WTC11 (cell line): Measurements from ENCODE around the gene CD2AP. TPM values are rescaled to one million over a fixed set of nuclear protein-coding genes. Genes with fewer than 3 reads are reported as not detected.

ENCODE experiments used
- ATAC-seq: fragments of 200-7000 bp; cut with Tn5 transposase; 2 replicates; pipeline ENCODE4 v1.10.0; 2021; ENCODE audit warnings: mild to moderate bottlenecking, moderate library complexity
- CTCF ChIA-PET: fragments of 300-600 bp; sonication (Branson Sonifier 250); formaldehyde crosslinking; loops from one replicate; lab custom pipeline; 2021; ENCODE audit warnings: antibody characterized with exemption; lab: Charles Lee
- POLR2A ChIA-PET: fragments of 350-600 bp; sonication (Branson Sonifier 250); formaldehyde crosslinking; loops from one replicate; lab custom pipeline; 2021; ENCODE audit warnings: antibody characterized with exemption; lab: Charles Lee
- DNase-seq: peaks from one replicate; pipeline ENCODE4 v3.0.0; 2021; ENCODE audit warnings: low spot score
- H3K27ac Mint-ChIP-seq: 2 replicates; pipeline ENCODE4 v1.8.0; 2021; ENCODE audit warnings: mixed read lengths
- H3K27me3 Mint-ChIP-seq: 2 replicates; pipeline ENCODE4 v1.8.0; 2021; ENCODE audit warnings: low read depth, mild to moderate bottlenecking, moderate library complexity, mixed read lengths
- H3K36me3 Mint-ChIP-seq: 2 replicates; pipeline ENCODE4 v1.8.0; 2021; ENCODE audit warnings: mixed read lengths
- H3K4me1 Mint-ChIP-seq: 2 replicates; pipeline ENCODE4 v1.8.0; 2022; ENCODE audit warnings: mixed read lengths
- H3K4me3 Mint-ChIP-seq: 2 replicates; pipeline ENCODE4 v1.8.0; 2021; ENCODE audit warnings: mild to moderate bottlenecking, moderate library complexity, mixed read lengths
- H3K9me3 Mint-ChIP-seq: 2 replicates; pipeline ENCODE4 v1.8.0; 2021; ENCODE audit warnings: mixed read lengths
- ATF1 ChIP-seq: sonication (generic); formaldehyde crosslinking; IDR thresholded peaks from 2 replicates; pipeline ENCODE4 v1.8.1; 2023; ENCODE audit warnings: mild to moderate bottlenecking, moderate library complexity, missing genetic modification reagents
- CTCF ChIP-seq: fragments of 200-600 bp; IDR thresholded peaks from 2 replicates; pipeline ENCODE4 v1.8.0; 2022; ENCODE audit warnings: antibody characterized with exemption
- ELF4 ChIP-seq: sonication (generic); formaldehyde crosslinking; IDR thresholded peaks from 2 replicates; pipeline ENCODE4 v1.8.1; 2022; ENCODE audit warnings: low read depth, mild to moderate bottlenecking, moderate library complexity, missing genetic modification reagents
- FOXP4 ChIP-seq: sonication (generic); formaldehyde crosslinking; IDR thresholded peaks from 2 replicates; pipeline ENCODE4 v1.8.0; 2022; ENCODE audit warnings: mild to moderate bottlenecking, missing genetic modification reagents
- JUN ChIP-seq: sonication (generic); formaldehyde crosslinking; IDR thresholded peaks from 2 replicates; pipeline ENCODE4 v1.8.0; 2023; ENCODE audit warnings: mild to moderate bottlenecking, missing genetic modification reagents
- MYBL2 ChIP-seq: sonication (generic); formaldehyde crosslinking; IDR thresholded peaks from 2 replicates; pipeline ENCODE4 v1.8.1; 2023; ENCODE audit warnings: mild to moderate bottlenecking, moderate library complexity, missing genetic modification reagents
- NR2C2 ChIP-seq: sonication (generic); formaldehyde crosslinking; IDR thresholded peaks from 2 replicates; pipeline ENCODE4 v1.8.0; 2022; ENCODE audit warnings: mild to moderate bottlenecking, missing genetic modification reagents
- ZMAT4 ChIP-seq: fragments of 250-450 bp; sonication (Bioruptor Pico); IDR thresholded peaks from 2 replicates; pipeline ENCODE4 v1.9.0; 2021; ENCODE audit warnings: mild to moderate bottlenecking
- ZNF121 ChIP-seq: sonication (generic); formaldehyde crosslinking; IDR thresholded peaks from 2 replicates; pipeline ENCODE4 v1.8.0; 2023; ENCODE audit warnings: missing genetic modification reagents
- ZNF532 ChIP-seq: fragments of 250-450 bp; sonication (Bioruptor Pico); IDR thresholded peaks from 2 replicates; pipeline ENCODE4 v1.9.0; 2021; ENCODE audit warnings: mild to moderate bottlenecking, borderline replicate concordance
- total RNA-seq: library from RNA; stranded (reverse); gene quantifications from 3 replicates; pipeline ENCODE4 v1.2.3, GENCODE V29; 2021

The CD2AP gene
- total RNA-seq, 1 experiment from 2014 or later, result 77.0 TPM

- TF ChIP-seq ZNF121 (no peak), MYBL2 (CRISPR knock-in tag) (no peak), ZMAT4 (CRISPR knock-in tag) (no peak)
- no peaks in the 10 kb centered on the region for H3K27me3 Mint-ChIP-seq
- H3K27ac Mint-ChIP-seq, result no peak overlapping the region
- peaks cover 29% of the 10 kb centered on the region for H3K4me1 Mint-ChIP-seq
- ChIA-PET POLR2A (interaction anchor here (0.6 to 1.2 kb wide), 3 partner anchors 39 to 234 kb away, joined by 3 to 4 read pairs (median 3); no protein-coding TSS in a partner anchor), CTCF (interaction anchor here (0.6 to 2.5 kb wide), 24 partner anchors 8 to 845 kb away, joined by 3 to 40 read pairs (median 4); partner anchors contain the start of genes CD2AP and OPN5)
- DNase-seq (no peak), ATAC-seq (no peak)
- peaks cover 5% of the 10 kb centered on the region for H3K9me3 Mint-ChIP-seq
- H3K4me3 Mint-ChIP-seq, result no peak overlapping the region
- peaks cover 5% of the 10 kb centered on the region; the same call in 1 of the 2 replicates for H3K36me3 Mint-ChIP-seq
Observed at GRCh38 chr6:47631797-47632196, 154.2 kb downstream of the CD2AP start.

GRCh38 chr6:47633141-47633540 is 155.6 kb downstream of the CD2AP start:
- H3K4me1 Mint-ChIP-seq, result peaks cover 29% of the 10 kb centered on the region
- no peak overlapping the region for H3K4me3 Mint-ChIP-seq
- no peak for TF ChIP-seq NR2C2 (CRISPR knock-in tag)
- no peak for TF ChIP-seq ZNF532 (CRISPR knock-in tag)
- no peak for TF ChIP-seq JUN (CRISPR knock-in tag)
- no peak for TF ChIP-seq CTCF
- H3K36me3 Mint-ChIP-seq, result peaks cover 10% of the 10 kb centered on the region
- peaks cover 3% of the 10 kb centered on the region for H3K27me3 Mint-ChIP-seq
- CTCF ChIA-PET, result interaction anchor here (1.0 to 1.5 kb wide), 3 partner anchors 101 to 156 kb away, joined by 3 to 6 read pairs (median 5); partner anchors contain the start of gene CD2AP
- DNase-seq (no peak), ATAC-seq (peak; percentile 68)
- peaks cover 10% of the 10 kb centered on the region for H3K9me3 Mint-ChIP-seq
- POLR2A ChIA-PET, result no interaction called here
- H3K27ac Mint-ChIP-seq, result no peak overlapping the region; the same call in 1 of the 2 replicates

- CTCF ChIA-PET, result interaction anchor here (1.0 to 1.1 kb wide), 2 partner anchors 100 to 157 kb away, joined by 3 to 6 read pairs; partner anchors contain the start of gene CD2AP
- no peak overlapping the region for H3K4me3 Mint-ChIP-seq
- TF ChIP-seq CTCF, result no peak
- TF ChIP-seq ELF4, result no peak
- TF ChIP-seq FOXP4 (CRISPR knock-in tag), result no peak
- no peak for TF ChIP-seq ATF1 (CRISPR knock-in tag)
- POLR2A ChIA-PET, result no interaction called here
- H3K36me3 Mint-ChIP-seq, result peaks cover 10% of the 10 kb centered on the region
- H3K9me3 Mint-ChIP-seq, result peaks cover 10% of the 10 kb centered on the region
- peaks cover 28% of the 10 kb centered on the region for H3K4me1 Mint-ChIP-seq
- ATAC-seq (no peak), DNase-seq (no peak)
- H3K27ac Mint-ChIP-seq, result no peak overlapping the region
- peaks cover 10% of the 10 kb centered on the region for H3K27me3 Mint-ChIP-seq
Observed at GRCh38 chr6:47634210-47635047, 156.8 kb downstream of the CD2AP start.
